HL-60 (cell line): ENCODE measurements around the gene SLC6A6.

Experiments used
- CTCF ChIP-seq: IDR thresholded peaks from one replicate; pipeline ENCODE4 v1.5.1; 2011; ENCODE audit warnings: low read length, control low read depth, inconsistent platforms; ENCODE audit not compliant: insufficient read depth
- GABPA ChIP-seq: IDR thresholded peaks from 2 replicates; pipeline ENCODE4 v1.6.1; 2012; ENCODE audit warnings: low read depth
- POLR2AphosphoS5 ChIP-seq: IDR thresholded peaks from 2 replicates; pipeline ENCODE4 v1.6.1; 2012; ENCODE audit warnings: low read depth
- REST ChIP-seq: IDR thresholded peaks from 2 replicates; pipeline ENCODE4 v1.6.1; 2012; ENCODE audit warnings: low read depth; ENCODE audit not compliant: insufficient replicate concordance

- TF ChIP-seq CTCF (no peak), REST (no peak), POLR2AphosphoS5 (no peak), GABPA (no peak)
These were observed 135.4 kb downstream of the SLC6A6 start for GRCh38 chr3:14537590-14538450.
